C4-2B (cell line): ENCODE data around the gene ZNF580.

ENCODE experiments used
- H3K27ac ChIP-seq: fragments of 450-650 bp; 2 replicates; pipeline ENCODE4 v1.5.1; 2017
- CTCF ChIP-seq: fragments of 450-650 bp; conservative IDR thresholded peaks from 2 replicates; pipeline ENCODE4 v1.5.1; 2017; ENCODE audit warnings: mild to moderate bottlenecking
- ZFX ChIP-seq: fragments of 450-650 bp; IDR thresholded peaks from 2 replicates; pipeline ENCODE4 v1.6.1; 2017

Gene ZNF580

DNA sequence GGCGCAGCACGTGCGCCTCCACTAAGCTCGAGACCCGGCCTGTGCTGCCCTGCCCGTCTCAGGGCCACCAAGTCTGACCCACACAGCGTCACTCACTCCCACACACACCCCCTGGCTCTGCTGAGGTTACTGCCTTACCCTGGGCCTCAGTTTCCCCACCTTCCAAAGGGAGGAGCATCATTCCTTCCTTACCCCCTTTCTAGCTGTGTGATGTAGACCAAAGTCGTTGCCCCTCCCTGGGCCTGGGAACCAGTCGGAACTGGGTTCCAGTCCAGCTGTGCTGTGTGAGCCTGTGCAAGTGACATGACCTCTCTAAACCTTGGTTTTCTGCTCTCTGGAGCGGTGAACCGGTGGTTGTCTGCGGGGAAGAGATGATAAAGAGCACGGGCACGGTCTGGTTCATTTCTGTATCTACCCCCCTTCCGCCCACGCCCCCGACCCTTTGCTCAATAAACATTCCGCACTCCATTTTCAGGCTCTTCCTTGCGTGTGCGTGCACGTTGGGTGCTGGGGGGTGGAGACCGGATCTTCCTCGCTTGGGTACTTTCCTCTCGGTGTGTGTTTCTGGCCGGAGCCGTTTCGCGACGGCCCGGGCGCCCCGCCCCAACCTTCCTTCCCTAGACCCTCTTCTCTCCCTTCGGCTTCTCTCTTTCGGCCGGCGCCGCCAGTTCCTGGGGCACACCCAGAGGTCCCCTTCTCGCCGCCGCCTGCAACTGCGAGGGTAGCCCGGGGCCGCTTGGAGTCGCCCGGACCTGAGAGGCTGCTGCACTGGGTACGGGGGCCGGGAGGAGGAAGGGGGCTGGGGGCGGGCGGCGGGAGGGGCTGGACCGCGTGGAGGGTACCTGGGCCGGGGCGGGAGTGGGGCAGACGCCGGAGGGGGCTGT lies 2.4 kb downstream of the ZNF580 start, which contains the start of gene ZNF581:
Gene ZNF581, plus strand, starts transcription at position 647 of the 884 bp plus-strand sequence. CDS start 923 bp downstream, outside the sequence.
- peak within 1 kb of the TSS; percentile 93 for H3K27ac ChIP-seq
- no peak for TF ChIP-seq CTCF
- no peak; the same call in 1 of the 2 replicates for TF ChIP-seq ZFX

DNA sequence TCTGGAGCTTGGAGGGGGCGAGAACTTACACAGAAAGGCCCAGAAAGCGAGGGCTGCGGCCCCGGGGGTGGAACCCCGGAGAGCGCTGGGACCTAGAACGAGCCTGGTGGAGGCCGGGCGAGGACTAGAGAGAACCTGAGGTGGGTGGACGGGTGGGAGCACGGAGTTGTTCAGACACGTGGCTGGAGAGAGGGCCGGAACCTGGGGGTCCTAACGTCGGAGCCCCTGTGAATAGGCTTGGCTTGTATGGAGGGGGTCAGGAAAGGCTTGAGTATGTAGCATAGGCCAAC lies 3.0 kb downstream of the ZNF580 start:
- peak overlapping the region; percentile 93 for H3K27ac ChIP-seq
- TF ChIP-seq ZFX = no peak
- TF ChIP-seq CTCF = no peak

- TF ChIP-seq CTCF = no peak
- no peak for TF ChIP-seq ZFX
- H3K27ac ChIP-seq = peak overlapping the region; percentile 93
Observed at GRCh38 chr19:55644191-55644833, 3.5 kb downstream of the ZNF580 start.

- TF ChIP-seq ZFX = no peak
- H3K27ac ChIP-seq = no peak overlapping the region; the same call in 1 of the 2 replicates
Observed at GRCh38 chr19:55644842-55645511, 4.2 kb downstream of the ZNF580 start.

GRCh38 chr19:55645512-55645881 lies 4.7 kb downstream of the ZNF580 start:
- no peak overlapping the region for H3K27ac ChIP-seq
- no peak for TF ChIP-seq CTCF
- no peak for TF ChIP-seq ZFX

GRCh38 chr19:55646889-55647731 lies 6.3 kb downstream of the ZNF580 start:
- TF ChIP-seq ZFX = no peak
- TF ChIP-seq CTCF = no peak
- peak overlapping the region; percentile 91 for H3K27ac ChIP-seq
